Activated T-cell treated with anti-CD3 and anti-CD28 coated beads, Interleukin-2, amount 50 U/mL, for 4 hours (primary cell): ENCODE data around the gene TRIM65. TPM values are rescaled to one million over a fixed set of nuclear protein-coding genes. Genes with fewer than 3 reads are reported as not detected.
A peak's percentile ranks its signal among the peaks of the same experiment; 100 is the strongest.
"Not testable (repeated sequence)": the region's sequence is repeated elsewhere in the genome, so short reads cannot be mapped to it uniquely, and the experiment has no call there.

Experiments used
- ATAC-seq, 2 donors: fragments of 200-7000 bp; cut with Tn5 transposase; one replicate each; pipeline ENCODE4 v1.10.0; 2021
- DNase-seq: peaks from one replicate; pipeline ENCODE4 v3.0.0-alpha.2; 2020
- H3K27me3 Mint-ChIP-seq: one replicate; pipeline ENCODE4 v1.8.0; 2021; ENCODE audit warnings: low read depth, mixed read lengths
- H3K36me3 Mint-ChIP-seq: one replicate; pipeline ENCODE4 v1.8.0; 2022; ENCODE audit warnings: mixed read lengths; ENCODE audit not compliant: insufficient read depth
- H3K4me1 Mint-ChIP-seq: one replicate; pipeline ENCODE4 v1.8.0; 2021; ENCODE audit warnings: low read depth, mixed read lengths
- H3K4me3 Mint-ChIP-seq: one replicate; pipeline ENCODE4 v1.8.0; 2021; ENCODE audit warnings: mild to moderate bottlenecking, moderate library complexity, mixed read lengths
- H3K9me3 Mint-ChIP-seq: one replicate; pipeline ENCODE4 v1.8.0; 2021; ENCODE audit warnings: mixed read lengths
- total RNA-seq, 3 donors: library from RNA; stranded (reverse); gene quantifications; one replicate each; pipeline ENCODE4 v1.2.1, GENCODE V29; 2021

The TRIM65 gene
- total RNA-seq, 3 donors from 2014 or later, result 35.3 to 46.9 (median 43.7) TPM

DNA sequence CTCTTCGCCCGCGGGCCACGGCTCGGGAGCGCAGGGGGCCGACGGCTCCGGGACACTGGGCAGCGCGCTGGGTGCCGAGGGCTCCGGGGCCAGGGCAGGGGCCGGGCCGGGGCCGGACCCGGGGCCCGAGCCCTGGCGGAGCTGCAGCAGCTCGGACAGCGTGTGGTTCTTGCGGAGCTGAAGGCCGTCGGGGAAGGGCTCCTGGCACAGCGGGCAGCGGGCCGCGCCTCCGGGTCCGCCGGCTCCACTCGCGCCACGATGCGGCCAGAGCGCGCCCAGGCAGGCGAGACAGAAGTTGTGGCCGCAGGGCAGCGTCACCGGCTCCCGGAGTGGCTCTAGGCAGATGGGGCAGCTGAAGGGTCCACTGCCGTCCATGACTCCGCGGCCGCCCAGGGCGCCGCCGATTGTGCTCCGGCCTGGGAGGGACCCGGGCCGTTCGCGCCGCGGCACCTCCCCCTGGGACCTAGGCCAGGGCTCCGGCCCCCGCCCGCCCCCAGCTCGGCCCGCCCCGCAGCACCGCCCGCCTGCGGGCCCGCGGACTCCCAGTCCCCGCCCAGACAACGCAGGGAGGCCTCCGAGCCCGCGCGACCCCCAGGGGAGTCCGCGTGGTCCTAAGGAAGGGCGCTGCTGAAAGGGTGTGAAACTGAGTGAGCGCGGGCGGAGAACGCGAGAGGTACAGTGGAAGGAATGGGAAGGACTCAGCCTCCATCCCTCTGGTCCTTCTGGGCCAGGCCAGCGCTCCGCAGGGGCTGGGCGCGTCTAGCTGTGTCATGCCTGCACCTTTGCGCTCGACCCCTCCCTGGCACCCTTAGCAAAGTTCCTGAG is 18.4 kb downstream of the TRIM65 start, which contains the start of gene TRIM47:
TRIM47 (minus strand) TSS at position 408 of the 825 bp plus-strand sequence; CDS start at position 375, 33 bp downstream.
- ATAC-seq, result peak; percentile 3 to 4
- Mint-ChIP-seq H3K4me3 (peak within 1 kb of the TSS; percentile 82), H3K4me1 (peaks cover 34% of the 10 kb centered on the region), H3K9me3 (no peaks in the 10 kb centered on the region), H3K27me3 (peaks cover 1% of the 10 kb centered on the region), H3K36me3 (no peaks in the 10 kb centered on the region)
- DNase-seq, result no peak

DNA sequence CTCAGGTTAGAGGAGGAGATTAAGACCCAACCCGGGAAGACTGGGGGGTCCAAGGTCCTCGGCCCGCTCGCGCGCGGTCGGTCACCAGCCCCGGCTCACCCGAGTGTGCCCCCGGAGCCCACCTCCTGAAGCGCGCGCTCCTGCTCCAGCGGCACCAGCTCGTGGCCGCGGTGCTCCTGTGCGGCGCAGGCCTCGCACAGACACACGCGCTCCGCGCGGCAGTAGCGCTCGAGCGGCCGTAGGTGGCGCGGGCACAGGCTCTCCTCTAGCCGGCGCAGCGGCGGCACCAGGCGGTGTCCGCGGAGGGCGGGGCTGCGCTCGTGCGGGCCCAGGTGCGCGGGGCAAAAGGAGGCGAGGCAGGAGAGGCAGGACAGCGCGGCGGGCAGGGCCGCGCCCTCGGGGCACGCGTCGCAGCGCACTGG is 19.0 kb downstream of the TRIM65 start:
- peak overlapping the region; percentile 82 for H3K4me3 Mint-ChIP-seq
- peak; percentile 84 to 89 for ATAC-seq
- peaks cover 38% of the 10 kb centered on the region for H3K4me1 Mint-ChIP-seq
- no peaks in the 10 kb centered on the region for H3K9me3 Mint-ChIP-seq
- peaks cover 1% of the 10 kb centered on the region for H3K27me3 Mint-ChIP-seq
- H3K36me3 Mint-ChIP-seq, result no peaks in the 10 kb centered on the region
- peak; percentile 61 for DNase-seq

DNA sequence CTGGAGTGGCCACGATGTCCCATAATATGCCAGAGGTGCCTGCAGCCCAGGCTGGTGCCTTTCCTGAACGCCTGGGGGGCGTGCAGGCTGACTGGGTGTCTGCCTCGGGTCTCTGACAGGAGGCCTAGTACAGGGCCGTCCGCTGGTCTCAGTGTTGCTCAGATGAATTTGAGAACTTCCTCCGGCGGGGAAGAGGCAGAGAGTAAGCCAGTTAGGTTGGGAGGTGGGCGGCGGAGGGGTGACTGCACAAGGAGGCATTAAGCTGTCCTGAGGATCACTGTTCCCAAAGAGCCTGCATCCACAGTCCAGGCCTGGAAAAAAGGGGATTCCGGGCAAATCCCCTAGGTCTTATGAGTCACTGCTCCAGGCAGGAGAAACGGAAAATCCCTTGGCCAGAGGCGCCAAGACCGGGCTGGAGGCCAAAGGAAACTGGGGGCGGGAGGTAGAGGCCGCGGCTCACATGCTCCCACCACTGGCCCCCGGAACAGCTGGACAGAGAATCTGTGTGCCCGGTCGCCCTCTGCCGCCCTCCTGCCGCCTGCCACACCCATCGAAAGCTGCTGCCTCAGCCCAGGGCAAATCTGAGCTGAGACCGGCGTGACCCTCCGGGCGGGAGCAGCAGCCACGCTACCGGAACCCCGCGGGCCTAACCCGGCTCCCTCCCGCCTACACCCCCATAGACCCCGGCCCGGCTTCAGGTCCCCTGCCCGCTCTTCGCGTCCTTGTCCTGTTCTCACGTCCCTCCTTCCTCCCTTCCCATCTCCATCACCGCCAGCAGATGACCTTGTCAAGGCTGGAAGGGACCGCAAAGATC is 19.6 kb downstream of the TRIM65 start:
- Mint-ChIP-seq H3K4me3 (peak overlapping the region; percentile 82), H3K9me3 (no peaks in the 10 kb centered on the region), H3K4me1 (peaks cover 42% of the 10 kb centered on the region), H3K27me3 (peaks cover 1% of the 10 kb centered on the region), H3K36me3 (no peaks in the 10 kb centered on the region)
- peak; percentile 19 to 26 for ATAC-seq
- no peak for DNase-seq

DNA sequence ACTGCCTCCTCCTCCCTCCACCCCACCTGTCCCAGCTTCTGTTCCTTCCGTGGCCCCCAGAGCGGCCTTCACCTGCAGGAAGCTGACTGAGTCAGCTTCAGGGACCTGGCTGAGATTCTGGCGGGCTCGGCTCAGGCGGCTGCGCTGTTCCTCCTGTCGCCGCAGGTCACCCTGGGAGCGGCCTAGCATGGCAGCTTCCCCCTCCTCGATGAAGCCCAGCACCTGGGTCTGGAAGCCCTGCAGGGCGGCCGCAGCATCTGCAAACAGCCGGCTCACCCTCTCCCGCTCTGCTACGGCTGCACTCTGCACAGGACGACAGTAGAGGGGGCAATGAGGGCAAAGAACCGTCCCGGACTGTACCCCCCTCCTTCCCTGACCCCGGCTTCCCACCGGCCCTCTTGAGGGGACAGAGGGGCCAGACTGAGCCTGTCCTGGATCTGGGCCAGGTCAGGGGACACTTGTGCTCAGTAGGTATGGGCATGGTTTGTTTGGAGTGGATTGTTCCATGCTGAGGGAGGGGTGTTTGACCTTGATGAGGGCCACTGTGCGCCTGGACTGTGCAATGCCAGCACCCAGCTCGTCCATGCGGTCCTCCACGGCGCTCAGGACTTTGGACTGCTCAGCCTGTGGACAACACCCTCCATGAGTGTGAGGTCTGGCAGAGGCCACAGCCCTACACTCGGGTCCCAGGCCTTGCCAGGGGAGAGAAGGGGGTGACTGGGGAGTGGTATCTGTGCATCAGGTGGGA is 20.4 kb downstream of the TRIM65 start:
- ATAC-seq, result peak; percentile 45 to 51
- Mint-ChIP-seq H3K4me1 (peaks cover 42% of the 10 kb centered on the region), H3K36me3 (no peaks in the 10 kb centered on the region), H3K9me3 (no peaks in the 10 kb centered on the region), H3K27me3 (peaks cover 1% of the 10 kb centered on the region), H3K4me3 (peak overlapping the region; percentile 82)
- peak; percentile 68 for DNase-seq

DNA sequence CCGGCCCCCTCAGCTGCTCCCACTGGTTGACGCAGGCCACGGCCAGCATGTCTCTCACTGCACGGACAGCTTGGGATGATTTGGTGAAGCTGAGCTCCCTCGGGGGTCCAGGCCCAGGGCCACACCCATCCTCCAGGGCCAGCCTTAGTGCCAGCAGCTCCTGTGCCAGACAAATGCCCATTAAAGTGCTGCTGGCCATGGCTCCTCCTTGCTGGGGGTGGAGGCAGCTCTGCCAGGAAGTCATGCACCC is 20.9 kb downstream of the TRIM65 start:
- Mint-ChIP-seq H3K36me3 (no peaks in the 10 kb centered on the region), H3K4me1 (peaks cover 42% of the 10 kb centered on the region)

DNA sequence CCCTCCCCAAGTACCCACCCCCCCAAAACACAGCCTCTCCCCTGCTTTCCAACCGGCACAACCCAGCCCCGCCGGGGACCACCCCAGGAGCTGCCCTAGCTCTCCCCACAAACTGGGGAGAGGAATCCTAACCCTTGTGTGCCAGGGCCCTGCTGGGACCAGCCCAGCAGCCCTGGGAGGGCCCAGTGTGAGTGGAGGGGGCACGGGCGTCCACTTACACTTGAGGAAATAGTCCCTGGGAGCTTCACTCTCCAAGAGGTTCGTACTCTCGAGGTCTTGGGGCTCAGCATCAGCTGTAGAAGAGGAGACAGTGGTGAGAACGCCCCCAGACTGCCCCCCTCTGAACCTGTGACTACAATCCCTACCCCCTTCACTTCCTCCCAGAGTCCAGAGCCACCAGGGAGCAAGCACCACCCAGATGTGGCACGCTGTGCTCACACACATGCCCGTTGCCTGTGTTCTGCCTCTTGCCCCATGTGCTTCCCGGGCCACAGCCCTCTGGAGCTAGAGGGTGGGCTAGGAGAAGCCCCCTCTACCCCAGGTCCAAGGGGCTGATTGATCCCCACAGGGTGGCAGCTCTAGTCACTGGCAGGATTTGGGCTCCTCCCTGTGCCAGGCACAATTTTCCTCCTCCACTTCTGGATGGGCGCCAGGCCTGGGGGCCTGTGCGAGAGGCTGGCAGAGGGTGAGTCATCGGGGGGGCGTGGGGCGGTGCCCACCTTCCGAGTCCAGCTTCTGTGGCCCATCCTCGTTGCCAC is 21.4 kb downstream of the TRIM65 start:
- Mint-ChIP-seq H3K4me3 (no peak overlapping the region), H3K27me3 (peaks cover 1% of the 10 kb centered on the region), H3K9me3 (no peaks in the 10 kb centered on the region), H3K4me1 (peaks cover 42% of the 10 kb centered on the region), H3K36me3 (no peaks in the 10 kb centered on the region)
- DNase-seq (no peak), ATAC-seq (no peak)

More for the DNA sequence above, 20.9 kb downstream of the TRIM65 start:
- ATAC-seq (no peak), DNase-seq (no peak)
- Mint-ChIP-seq H3K9me3 (no peaks in the 10 kb centered on the region), H3K27me3 (peaks cover 1% of the 10 kb centered on the region), H3K4me3 (peak overlapping the region; percentile 82)

DNA sequence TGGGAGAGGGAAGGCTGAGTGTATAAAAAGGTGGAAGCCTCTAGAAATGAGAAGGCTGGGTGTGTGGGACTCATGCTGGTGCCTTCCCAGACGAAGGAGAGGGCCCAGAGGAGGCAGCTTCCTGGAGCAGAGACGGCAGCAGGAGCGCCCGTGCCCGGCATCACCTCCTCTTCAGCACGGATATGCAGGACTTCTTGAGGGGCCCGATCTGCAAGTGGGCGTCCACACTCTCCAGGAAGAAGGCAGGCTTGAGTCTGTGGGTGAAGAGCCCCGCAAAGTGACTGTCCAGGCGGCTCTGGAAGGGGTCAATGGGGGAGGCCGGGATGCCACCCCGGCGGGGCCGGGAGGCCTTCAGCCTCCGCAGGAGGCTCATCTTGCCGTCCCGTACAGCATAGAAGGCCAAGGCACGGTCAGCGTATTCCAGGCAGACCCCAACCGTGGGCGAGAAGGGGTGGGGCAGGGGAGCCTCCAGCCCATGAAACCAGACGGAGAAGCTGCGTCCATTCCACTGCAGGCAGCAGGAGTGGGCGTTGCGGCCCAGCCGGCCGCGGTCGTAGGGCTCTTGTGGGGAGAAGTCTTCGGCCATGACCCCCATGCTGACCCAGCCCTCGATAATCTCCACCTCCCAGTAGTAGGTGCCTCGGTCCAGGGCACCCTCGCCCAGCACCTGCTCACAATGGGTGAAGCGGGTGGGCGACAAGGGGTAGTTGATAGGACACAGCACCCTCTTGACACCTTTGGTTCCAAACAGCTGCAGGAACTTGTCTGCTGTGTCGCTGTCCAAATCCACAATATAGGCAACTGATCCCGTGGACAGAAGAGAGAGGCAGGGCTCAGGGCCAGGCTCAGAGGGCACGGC is 22.2 kb downstream of the TRIM65 start:
- no peaks in the 10 kb centered on the region for H3K36me3 Mint-ChIP-seq
- H3K9me3 Mint-ChIP-seq, result no peaks in the 10 kb centered on the region
- ATAC-seq (no peak), DNase-seq (no peak)
- H3K4me1 Mint-ChIP-seq, result peaks cover 42% of the 10 kb centered on the region
- peaks cover 1% of the 10 kb centered on the region for H3K27me3 Mint-ChIP-seq
- H3K4me3 Mint-ChIP-seq, result no peak overlapping the region

DNA sequence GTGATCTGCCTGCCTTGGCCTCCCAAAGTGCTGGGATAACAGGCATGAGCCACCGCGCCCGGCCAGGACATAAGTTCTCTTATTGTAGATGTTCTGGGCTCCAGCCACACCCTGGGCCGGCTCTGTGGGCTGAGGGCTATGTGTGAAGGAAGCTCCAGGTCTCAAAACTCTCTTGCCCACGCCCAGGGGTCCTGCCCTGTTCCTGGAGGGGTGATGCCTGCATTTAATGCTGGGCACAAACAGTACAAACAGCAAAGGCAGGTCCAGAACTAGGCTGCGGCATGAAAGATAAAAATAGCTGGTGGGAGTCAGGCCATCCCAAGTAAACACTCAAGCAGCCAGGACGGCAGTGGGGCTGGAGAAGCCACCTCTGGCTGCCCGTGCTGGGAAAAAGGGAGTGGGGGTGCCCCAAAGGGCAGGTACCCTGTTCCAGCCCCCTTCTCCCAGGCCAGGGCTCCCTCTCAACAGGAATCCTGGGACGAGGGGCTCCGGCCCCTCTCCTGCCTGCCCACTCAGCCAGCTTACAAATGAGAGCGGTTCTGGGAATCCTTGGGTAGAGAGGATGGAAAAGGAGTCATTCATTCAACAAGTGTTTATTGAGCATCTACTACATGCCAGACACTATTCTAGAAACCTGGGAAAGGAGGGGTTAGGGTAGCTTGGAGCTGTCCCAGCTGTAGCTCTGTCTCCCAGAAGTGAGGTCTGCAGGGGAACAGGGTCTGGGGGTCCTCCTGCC is 23.0 kb downstream of the TRIM65 start:
- H3K4me1 Mint-ChIP-seq, result peaks cover 40% of the 10 kb centered on the region

DNA sequence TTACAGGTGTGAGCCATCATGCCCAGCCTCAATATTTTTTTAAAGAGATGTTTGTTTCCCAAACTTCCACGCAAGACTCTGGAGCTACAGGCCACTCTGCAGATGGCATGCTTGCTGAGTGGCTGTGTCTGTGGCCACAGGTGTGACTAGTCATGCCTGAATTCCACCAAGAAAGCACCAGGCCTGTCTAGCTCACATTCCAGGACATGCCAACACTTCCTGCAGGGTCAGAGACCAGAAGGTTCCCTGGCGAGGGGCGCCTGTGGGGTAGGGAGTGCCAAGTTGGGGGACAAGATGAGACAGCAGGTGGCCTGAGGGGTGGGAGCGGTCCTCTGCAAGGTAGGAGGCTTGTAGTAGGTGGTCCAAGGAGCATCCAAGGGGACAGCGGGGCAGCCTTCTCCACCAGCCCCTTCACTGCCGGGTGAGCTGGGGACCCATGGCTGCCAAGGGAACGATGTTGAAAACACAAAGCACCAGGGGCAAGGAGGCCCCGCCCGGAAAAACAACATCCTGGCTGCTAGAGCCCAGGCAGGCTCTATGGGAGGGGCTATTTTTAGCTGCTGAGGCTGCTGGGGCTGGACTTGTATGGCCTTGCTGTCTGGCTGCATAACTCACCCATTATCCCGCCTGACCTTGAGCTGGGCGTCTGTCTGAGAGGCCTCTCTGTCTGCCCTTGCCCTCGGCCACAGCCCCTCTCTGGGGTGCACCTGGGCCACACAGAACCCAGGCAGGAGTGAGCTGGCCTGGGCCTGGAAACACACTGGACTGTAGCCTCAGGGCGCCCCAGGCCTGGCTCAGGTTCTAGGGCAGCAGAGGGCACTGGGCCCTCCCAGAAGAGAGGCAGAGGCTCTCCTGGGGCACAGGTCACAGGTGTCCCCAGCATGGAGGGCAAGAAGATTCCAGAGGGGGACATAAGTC is 24.1 kb downstream of the TRIM65 start:
- peaks cover under 1% of the 10 kb centered on the region for H3K27me3 Mint-ChIP-seq
- no peaks in the 10 kb centered on the region for H3K9me3 Mint-ChIP-seq
- no peaks in the 10 kb centered on the region for H3K36me3 Mint-ChIP-seq
- DNase-seq (no peak), ATAC-seq (no peak)
- no peak overlapping the region for H3K4me3 Mint-ChIP-seq
- H3K4me1 Mint-ChIP-seq, result peaks cover 37% of the 10 kb centered on the region

More for the DNA sequence above, 23.0 kb downstream of the TRIM65 start:
- no peak for ATAC-seq
- Mint-ChIP-seq H3K36me3 (no peaks in the 10 kb centered on the region), H3K4me3 (no peak overlapping the region), H3K27me3 (peaks cover 1% of the 10 kb centered on the region), H3K9me3 (no peaks in the 10 kb centered on the region)
- no peak for DNase-seq

DNA sequence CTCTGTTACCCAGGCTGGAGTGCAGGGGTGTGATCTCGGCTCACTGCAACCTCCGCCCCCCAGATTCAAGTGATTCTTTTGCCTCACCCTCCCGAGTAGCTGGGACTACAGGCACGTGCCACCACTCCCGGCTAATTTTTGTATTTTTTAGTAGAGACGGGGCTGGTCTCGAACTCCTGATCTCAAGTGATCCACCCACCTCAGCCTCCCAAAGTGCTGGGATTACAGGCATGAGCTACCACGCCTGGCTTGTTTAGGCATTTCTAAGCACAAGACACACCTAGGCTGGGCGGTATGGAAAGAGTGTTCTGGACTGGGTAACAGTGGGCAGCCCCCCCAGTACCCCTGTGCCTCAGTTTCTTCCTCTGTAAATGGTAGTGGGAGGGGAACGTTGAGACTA is 26.5 kb downstream of the TRIM65 start:
- peaks cover 20% of the 10 kb centered on the region for H3K4me1 Mint-ChIP-seq
- DNase-seq, H3K36me3 Mint-ChIP-seq, H3K9me3 Mint-ChIP-seq, H3K27me3 Mint-ChIP-seq, H3K4me3 Mint-ChIP-seq, ATAC-seq: not testable (repeated sequence)

DNA sequence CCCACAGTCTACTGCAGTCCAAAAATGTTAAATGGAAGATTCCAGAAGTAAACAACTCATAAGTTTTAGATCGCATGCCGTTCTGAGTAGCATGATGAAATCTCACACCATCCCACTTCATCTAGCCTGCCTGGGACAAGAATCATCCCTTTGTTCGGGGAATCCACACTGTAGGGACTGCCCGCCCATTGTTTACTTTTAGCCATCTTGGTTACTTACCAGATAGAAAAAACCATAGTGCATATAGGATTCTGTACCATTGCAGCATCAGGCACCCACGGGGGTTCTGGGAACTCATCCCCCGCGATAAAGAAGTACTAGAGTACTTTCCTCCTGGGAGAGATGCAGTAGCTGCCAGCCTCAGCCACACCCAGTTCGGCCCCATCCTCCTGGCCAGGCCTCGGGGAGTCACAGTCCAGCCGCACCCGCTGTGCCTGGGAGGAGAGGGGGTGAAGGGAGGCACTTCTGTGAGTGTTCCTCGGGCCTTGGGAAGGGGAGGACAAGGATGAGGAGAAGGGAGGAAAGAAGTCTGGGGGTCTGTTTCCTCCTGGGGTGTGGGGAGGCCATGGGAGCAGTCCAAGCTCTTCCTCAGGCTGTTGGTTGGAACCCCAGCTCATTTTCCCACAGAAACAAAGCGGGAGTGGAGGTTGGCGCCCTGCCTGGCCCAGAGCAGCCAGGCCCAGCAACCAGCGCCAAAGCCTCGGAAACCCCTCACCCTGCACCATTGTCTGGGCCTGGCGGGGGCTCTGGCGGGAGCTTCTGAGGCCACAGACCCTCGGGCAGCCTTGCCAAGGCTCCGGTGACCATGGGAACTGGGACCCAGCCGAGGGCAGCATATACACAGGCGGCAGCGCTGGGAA is 27.2 kb downstream of the TRIM65 start:
- H3K9me3 Mint-ChIP-seq, result no peaks in the 10 kb centered on the region
- no peaks in the 10 kb centered on the region for H3K27me3 Mint-ChIP-seq

More for the DNA sequence above, 27.2 kb downstream of the TRIM65 start:
- ATAC-seq, result no peak
- H3K4me1 Mint-ChIP-seq, result peaks cover 26% of the 10 kb centered on the region
- no peak for DNase-seq
- H3K4me3 Mint-ChIP-seq, result no peak overlapping the region
- H3K36me3 Mint-ChIP-seq, result no peaks in the 10 kb centered on the region
